HCT116 (cell line): ENCODE data around the gene TMEM131.

Source experiments
- POLR2A ChIP-seq: IDR thresholded peaks from 2 replicates; pipeline ENCODE4 v1.7.0; 2011; ENCODE audit warnings: borderline replicate concordance; ENCODE audit not compliant: insufficient read depth, insufficient read length; ENCODE audit errors: extremely low read depth
- POLR2AphosphoS5 ChIP-seq: IDR thresholded peaks from 2 replicates; pipeline ENCODE4 v1.6.1; 2011; ENCODE audit warnings: mild to moderate bottlenecking, low read depth, low read length, moderate library complexity
- TF ChIP-seq, protein P1 (sequence below), 3 experiments: fragments of 200-600 bp in 1 of 3; sonication (generic) in 1 of 3; IDR thresholded peaks in 2 of 3; conservative IDR thresholded peaks in 1 of 3; 2 replicates each; pipeline ENCODE4 v1.5.1; 2012 to 2017; ENCODE audit warnings: low read depth in 2 of 3, low read length in 2 of 3, antibody characterized with exemption in 1 of 3, borderline replicate concordance in 1 of 3, control low read depth in 1 of 3, mild to moderate bottlenecking in 1 of 3, mixed read lengths in 1 of 3, mixed run types in 1 of 3, moderate library complexity in 1 of 3; ENCODE audit not compliant: insufficient read depth in 1 of 3
- TF ChIP-seq, protein P2 (sequence below): IDR thresholded peaks from 2 replicates; pipeline ENCODE4 v1.6.1; 2012

DNA sequence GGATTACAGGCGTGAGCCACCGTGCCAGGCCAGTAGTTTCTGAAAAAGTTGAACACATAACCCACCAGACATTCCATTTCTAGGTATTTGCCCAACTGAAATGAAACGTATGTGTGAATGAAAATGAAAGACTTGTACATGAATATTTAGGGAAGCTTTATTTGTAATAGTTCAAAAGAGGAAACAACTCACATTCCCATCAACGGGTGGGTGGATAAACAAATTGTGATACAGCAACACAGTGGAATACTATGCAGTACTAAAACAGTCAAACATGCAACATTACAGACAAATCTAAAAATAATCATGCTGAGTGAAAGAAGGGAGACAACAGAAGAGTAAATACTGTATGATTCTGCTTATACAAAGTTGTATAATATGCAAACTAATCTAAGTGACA, 46.8 kb downstream of the TMEM131 start:
- TF ChIP-seq POLR2AphosphoS5, result no peak
- TF ChIP-seq, protein P1, sequence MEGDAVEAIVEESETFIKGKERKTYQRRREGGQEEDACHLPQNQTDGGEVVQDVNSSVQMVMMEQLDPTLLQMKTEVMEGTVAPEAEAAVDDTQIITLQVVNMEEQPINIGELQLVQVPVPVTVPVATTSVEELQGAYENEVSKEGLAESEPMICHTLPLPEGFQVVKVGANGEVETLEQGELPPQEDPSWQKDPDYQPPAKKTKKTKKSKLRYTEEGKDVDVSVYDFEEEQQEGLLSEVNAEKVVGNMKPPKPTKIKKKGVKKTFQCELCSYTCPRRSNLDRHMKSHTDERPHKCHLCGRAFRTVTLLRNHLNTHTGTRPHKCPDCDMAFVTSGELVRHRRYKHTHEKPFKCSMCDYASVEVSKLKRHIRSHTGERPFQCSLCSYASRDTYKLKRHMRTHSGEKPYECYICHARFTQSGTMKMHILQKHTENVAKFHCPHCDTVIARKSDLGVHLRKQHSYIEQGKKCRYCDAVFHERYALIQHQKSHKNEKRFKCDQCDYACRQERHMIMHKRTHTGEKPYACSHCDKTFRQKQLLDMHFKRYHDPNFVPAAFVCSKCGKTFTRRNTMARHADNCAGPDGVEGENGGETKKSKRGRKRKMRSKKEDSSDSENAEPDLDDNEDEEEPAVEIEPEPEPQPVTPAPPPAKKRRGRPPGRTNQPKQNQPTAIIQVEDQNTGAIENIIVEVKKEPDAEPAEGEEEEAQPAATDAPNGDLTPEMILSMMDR (IDR thresholded peaks at IDR 0.05 in 2 of 3, conservative IDR thresholded peaks at IDR 0.05 in 1 of 3; ENCODE audit: borderline replicate concordance in 1 of 3, insufficient read depth in 1 of 3, low read depth in 2 of 3, low read length in 2 of 3), result no peak
- TF ChIP-seq, protein P2, sequence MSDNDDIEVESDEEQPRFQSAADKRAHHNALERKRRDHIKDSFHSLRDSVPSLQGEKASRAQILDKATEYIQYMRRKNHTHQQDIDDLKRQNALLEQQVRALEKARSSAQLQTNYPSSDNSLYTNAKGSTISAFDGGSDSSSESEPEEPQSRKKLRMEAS, result no peak
- no peak for TF ChIP-seq POLR2A
